GM19240 (cell line): ENCODE results near the gene OSBP.

Experiments used
- DNase-seq: peaks from one replicate; pipeline ENCODE4 v3.0.0; 2011; ENCODE audit warnings: low spot score; ENCODE audit not compliant: insufficient read length

The OSBP gene

GRCh38 chr11:59607703-59608454, 7.7 kb downstream of the OSBP start:
- no peak for DNase-seq

DNA sequence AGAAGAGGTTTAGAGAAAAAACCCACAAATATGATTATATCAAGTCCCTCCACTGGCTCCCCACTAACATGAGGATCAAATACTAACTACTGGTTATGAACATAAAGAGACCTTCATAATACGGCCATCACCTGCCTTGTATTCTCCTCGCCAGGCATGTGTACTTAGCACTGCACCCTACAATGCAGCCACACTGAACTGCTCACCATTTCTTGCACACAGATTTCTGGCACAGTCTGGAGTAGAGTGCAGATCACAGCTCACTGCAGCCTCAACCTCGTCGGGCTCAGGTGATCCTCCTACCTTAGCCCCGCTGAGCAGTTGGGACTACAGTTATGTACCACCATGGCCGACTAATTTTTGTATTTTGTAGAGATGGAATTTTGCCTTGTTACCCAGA, 13.1 kb downstream of the OSBP start:
- no peak for DNase-seq

DNA sequence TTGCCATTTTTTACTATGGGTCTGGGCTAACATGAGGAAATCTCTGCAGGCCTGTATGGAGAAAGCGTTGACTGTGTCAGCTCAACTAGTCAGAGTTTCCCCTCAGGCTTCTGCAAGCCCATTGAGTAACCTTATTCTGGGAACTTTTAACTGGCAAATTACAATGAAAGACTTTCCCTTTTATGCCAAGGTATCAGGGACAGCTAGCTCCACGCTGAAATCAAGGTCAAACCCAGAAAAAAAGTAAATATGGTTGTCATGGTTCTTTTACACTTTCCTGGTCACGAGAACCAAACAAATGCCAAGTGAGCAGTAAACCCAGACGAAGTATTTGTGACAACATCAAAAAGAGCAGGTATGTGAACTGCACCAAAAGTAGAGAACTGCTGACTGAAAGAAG, 13.8 kb downstream of the OSBP start:
- no peak for DNase-seq

GRCh38 chr11:59600636-59601035, 14.9 kb downstream of the OSBP start:
- DNase-seq = no peak

DNA sequence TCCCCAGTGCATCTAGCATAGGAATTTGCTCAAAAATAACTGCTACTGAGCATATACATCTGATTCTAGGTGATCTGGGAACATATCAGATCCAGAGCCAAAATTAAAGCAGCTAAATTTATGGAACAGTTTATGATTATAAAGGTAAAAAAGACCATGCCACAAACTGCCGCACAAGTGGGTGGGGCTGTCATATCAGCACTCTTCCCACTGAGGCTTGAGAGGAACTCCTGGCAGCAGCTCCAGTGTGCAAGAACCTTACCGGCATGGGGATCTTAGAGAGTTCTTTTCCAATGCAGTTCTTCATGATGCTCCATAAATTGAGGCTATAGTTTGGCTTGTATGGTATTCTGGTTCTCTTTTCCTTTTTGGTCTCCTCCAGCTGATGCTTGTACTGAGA, 15.3 kb downstream of the OSBP start:
- DNase-seq = no peak

DNA sequence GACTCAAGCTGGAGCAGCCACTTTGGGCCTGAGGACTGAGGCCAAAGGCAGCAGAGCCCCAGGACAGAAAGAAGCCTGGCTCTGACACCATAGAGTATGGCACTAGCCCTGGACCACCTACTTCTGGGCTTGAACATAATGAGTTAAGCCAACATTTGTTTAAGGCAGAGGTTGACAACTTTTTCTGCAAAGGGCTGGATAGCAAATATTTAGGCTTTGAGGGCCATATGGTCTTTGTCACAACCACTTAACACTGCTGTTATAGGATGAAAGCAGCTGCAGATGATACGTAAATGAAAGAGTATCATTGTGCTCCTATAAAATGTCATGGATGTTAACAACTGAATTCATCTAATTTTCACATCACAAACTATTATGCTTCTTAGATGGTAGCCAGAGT, 16.6 kb downstream of the OSBP start:
- no peak for DNase-seq

DNA sequence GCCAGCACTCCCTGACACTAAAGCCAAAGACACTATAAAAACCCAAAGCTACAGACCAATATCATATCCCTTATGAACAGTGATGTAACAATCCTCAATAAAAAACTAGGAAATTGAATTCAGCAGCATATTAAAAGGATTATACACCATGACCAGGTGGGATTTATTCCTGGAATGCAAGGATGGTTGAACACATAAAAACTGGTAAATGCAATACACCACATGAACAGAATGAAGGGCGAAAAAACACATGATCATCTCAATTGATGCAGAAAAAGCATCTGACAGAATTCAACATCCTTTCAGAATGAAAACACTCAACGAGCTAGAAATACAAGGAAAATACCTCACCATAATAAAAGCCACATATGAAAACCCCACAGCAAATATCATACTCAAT, 31.3 kb downstream of the OSBP start:
- no peak for DNase-seq

- no peak for DNase-seq
Measured at GRCh38 chr11:59582006-59582405, 33.6 kb downstream of the OSBP start.

- DNase-seq = no peak
Measured at GRCh38 chr11:59578369-59578768, 37.2 kb downstream of the OSBP start.

- DNase-seq = no peak
Measured at GRCh38 chr11:59575505-59575904, 40.1 kb downstream of the OSBP start.

GRCh38 chr11:59574932-59575502, 40.6 kb downstream of the OSBP start:
- no peak for DNase-seq

GRCh38 chr11:59574467-59574866, 41.1 kb downstream of the OSBP start:
- DNase-seq = no peak

- DNase-seq = no peak
Measured at GRCh38 chr11:59573216-59573615, 42.4 kb downstream of the OSBP start.

- DNase-seq = no peak
Measured at GRCh38 chr11:59572091-59572490, 43.5 kb downstream of the OSBP start.

GRCh38 chr11:59562292-59562691, 53.3 kb downstream of the OSBP start:
- no peak for DNase-seq

GRCh38 chr11:59560702-59561473, 54.7 kb downstream of the OSBP start:
- DNase-seq = no peak

DNA sequence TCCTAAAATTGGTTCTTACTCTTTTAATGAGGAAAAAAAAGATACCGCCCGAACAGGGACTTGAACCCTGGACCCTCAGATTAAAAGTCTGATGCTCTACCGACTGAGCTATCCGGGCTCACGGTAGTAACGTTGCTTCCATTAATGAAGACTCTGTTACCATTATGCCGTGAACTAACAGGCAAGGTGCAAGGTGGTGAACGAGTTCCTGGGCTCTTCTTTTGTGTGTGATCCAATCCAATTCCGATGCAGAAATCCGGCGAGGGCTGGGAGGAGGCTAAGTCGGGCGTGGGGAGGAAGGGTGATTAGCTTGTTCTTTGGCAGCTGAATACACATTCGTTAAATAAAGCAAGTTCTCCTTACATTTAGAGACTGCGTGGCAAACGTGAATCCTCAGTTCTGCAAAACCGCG, 55.3 kb downstream of the OSBP start:
- no peak for DNase-seq

GRCh38 chr11:59559886-59560285, 55.7 kb downstream of the OSBP start:
- no peak for DNase-seq

DNA sequence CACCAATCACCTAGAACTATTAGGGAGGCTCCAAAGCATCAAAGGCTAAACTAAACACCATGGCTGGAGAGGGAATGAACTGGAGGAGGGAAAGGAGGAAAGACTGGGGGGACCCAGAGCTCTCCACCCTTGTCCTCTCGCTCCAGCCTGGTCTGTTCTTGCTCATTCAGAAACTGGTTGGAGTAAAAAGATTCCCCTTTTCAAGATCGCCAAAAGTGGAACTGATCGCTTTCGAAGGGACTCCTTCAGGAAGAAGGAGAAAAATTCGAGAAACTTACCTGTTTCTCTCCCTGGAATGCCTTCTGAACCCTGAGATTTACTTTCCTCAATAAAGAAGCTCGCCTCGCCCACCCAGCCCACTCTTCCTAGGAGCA, 57.3 kb downstream of the OSBP start:
- no peak for DNase-seq

- DNase-seq = no peak
Measured at GRCh38 chr11:59556917-59557348, 58.6 kb downstream of the OSBP start.

DNA sequence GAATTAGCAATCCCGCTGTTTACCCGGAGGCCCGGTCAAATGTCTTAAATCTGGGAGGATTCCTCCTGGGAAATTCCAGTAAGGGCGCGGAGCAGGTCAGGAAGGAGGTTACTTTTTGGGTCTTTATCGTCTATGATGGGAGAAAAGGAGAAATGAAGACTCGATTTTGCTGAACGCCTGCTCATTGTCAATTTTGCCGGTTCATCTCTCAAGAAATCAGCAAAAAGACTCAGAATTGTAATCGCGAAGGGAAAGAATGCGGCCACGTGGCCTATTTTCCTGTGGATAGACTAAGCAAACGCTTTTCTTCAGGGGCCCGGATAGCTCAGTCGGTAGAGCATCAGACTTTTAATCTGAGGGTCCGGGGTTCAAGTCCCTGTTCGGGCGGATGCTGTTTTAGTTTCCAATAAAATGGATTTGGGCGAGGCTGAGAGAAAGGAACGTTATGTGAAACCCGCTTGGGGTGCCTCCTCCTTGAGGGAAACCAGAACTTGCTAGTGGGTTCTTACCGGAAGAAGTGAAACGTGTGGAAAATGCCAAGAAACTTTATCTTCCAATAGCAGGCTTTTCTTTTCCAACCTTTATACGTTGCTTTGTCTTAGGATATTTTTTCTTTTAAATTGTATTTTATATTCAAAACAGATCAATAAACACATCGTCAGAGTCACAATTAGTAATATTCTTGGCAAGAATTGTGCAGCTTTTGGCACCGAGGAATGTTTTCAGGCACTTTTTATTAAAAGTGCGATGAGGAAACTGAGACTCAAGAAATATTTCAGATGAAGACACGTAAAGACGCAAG, 59.3 kb downstream of the OSBP start:
- DNase-seq = no peak

DNA sequence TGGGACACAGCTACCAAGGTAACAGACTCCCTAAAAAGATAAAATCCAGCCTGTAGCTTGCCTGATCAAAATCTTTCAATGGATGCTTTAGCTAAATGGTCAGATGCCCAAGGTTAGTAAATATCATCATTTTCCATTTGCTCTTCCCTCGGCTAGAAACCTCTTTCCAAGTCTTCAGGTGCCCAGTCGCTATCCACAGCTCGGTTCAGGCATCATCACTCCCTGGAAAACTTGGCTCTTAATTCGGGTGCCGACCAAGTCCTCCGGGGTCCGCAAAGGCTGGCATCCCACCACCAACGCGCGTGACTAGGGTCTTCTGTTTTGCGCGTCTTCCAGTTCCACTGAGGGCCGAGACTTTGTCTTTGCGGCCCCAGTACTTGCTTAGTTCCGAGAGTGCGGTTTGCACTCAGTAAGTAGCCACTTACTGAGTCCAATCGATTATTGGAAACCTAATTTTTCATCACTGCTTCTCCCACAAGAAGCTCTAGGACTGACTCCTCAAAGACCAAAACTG, 59.9 kb downstream of the OSBP start:
- DNase-seq = no peak
